Measurements from ENCODE around the gene SCN1A. TPM values are rescaled to one million over a fixed set of nuclear protein-coding genes. Genes with fewer than 3 reads are reported as not detected.

The SCN1A gene
- total RNA-seq, 2 donors from 2014 or later: 0.05 TPM; not detected in 1

DNA sequence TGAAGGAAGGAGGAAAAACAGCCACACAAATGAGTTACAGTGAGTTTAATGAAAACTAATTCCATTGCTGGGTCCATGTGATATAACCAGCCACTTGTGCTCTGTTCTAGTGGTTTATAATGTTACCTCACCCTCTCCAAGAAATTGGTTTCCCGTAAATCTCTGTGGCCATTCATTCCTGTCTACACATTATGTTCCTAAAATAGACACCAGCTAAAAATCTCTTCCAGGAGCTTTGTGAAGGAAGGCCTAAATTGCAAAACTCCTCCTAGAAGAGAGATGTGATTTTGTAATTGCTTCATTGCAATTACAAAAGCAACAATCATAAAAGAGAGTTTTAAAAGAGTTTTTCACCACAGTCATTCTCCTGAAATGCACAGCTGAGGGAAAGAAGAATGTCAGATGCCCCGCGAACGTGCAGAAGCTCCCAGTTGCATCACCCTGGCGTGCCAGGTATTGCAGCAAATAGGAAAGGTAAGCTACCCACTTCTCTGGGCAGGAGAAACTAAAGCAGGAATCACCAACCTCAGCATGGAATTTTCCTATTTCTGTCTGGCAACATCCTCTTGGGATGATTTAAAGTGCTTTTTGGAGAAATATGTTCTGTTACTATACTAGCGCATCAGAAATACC, 1.7 kb downstream of the SCN1A start:
- Histone ChIP-seq H3K4me3 (no peak overlapping the region), H3K9me3 (no peaks in the 10 kb centered on the region), H3K9ac (ENCODE audit: low read depth in 2 of 2, low read length in 2 of 2) (no peak overlapping the region), H3K27ac (no peak overlapping the region), H3K27me3 (no peaks in the 10 kb centered on the region), H3K36me3 (no peaks in the 10 kb centered on the region), H3K4me1 (no peaks in the 10 kb centered on the region)
- intact Hi-C loops (cut with DNase I): loop anchor here (5.0 kb wide), 1 partner anchor 169 kb away; no protein-coding TSS in a partner anchor
- DNase-seq: no peak
- TF ChIP-seq, protein P1, sequence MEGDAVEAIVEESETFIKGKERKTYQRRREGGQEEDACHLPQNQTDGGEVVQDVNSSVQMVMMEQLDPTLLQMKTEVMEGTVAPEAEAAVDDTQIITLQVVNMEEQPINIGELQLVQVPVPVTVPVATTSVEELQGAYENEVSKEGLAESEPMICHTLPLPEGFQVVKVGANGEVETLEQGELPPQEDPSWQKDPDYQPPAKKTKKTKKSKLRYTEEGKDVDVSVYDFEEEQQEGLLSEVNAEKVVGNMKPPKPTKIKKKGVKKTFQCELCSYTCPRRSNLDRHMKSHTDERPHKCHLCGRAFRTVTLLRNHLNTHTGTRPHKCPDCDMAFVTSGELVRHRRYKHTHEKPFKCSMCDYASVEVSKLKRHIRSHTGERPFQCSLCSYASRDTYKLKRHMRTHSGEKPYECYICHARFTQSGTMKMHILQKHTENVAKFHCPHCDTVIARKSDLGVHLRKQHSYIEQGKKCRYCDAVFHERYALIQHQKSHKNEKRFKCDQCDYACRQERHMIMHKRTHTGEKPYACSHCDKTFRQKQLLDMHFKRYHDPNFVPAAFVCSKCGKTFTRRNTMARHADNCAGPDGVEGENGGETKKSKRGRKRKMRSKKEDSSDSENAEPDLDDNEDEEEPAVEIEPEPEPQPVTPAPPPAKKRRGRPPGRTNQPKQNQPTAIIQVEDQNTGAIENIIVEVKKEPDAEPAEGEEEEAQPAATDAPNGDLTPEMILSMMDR (IDR thresholded peaks at IDR 0.05): no peak

- intact Hi-C loops (cut with DNase I): loop anchor here (5.0 kb wide), 1 partner anchor 168 kb away; no protein-coding TSS in a partner anchor
- no peak overlapping the region for H3K27ac ChIP-seq
Measured at GRCh38 chr2:166125557-166125956, 2.3 kb downstream of the SCN1A start.

DNA sequence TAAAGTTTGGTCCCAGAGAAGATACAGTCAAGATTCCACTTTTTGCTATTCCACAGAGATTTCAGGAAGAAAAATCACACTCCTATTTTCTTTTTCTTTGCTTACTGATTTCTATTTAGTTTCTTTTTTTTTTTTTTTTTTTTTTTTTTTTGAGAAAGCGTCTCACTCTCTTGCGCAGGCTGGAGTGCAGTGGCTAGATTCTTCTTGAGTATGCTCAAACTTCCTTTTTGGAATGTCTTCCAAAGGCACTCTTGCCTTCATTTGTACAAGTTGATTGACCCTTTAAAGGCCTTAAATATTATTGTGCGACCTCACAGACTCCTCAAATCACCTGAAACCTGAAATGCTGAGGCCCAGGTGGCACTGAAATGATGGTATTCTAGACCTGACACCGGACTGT, 9.6 kb downstream of the SCN1A start:
- Histone ChIP-seq H3K4me3 (no peak overlapping the region), H3K27me3 (no peaks in the 10 kb centered on the region), H3K4me1 (no peaks in the 10 kb centered on the region), H3K36me3 (no peaks in the 10 kb centered on the region), H3K9me3 (no peaks in the 10 kb centered on the region), H3K27ac (no peak overlapping the region), H3K9ac (ENCODE audit: low read depth in 2 of 2, low read length in 2 of 2) (no peak overlapping the region)
- TF ChIP-seq, protein P1 (IDR thresholded peaks at IDR 0.05): no peak
- intact Hi-C loops (cut with DNase I): no loop called here
- DNase-seq: no peak

More at GRCh38 chr2:166125557-166125956, 2.3 kb downstream of the SCN1A start:
- no peaks in the 10 kb centered on the region for H3K27me3 ChIP-seq
- no peak overlapping the region for H3K9ac ChIP-seq (ENCODE audit: low read depth in 2 of 2, low read length in 2 of 2)
- H3K4me3 ChIP-seq: no peak overlapping the region
- DNase-seq: no peak
- H3K4me1 ChIP-seq: no peaks in the 10 kb centered on the region
- no peaks in the 10 kb centered on the region for H3K9me3 ChIP-seq
- no peaks in the 10 kb centered on the region for H3K36me3 ChIP-seq
- TF ChIP-seq, protein P1 (IDR thresholded peaks at IDR 0.05): no peak

DNA sequence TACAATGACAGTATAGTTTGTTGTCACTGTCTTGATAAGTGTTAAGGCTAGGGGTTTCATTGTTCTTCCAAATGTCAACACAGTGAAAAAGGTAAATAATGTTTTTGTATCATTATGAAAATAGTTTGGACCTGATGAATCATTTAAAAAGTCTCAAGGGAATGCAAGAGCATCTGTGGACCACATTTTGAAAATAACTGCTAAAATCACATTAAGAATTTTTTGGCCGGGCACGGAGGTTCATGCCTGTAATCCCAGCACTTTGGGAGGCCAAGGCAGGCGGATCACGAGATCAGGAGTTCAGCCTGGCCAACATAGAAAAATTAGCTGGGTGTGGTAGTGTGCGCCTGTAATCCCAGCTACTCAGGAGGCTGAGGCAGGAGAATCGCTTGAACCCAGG, 10.3 kb downstream of the SCN1A start:
- intact Hi-C loops (cut with DNase I): no loop called here
- Histone ChIP-seq H3K36me3 (no peaks in the 10 kb centered on the region), H3K9ac (ENCODE audit: low read depth in 2 of 2, low read length in 2 of 2) (no peak overlapping the region), H3K4me1 (no peaks in the 10 kb centered on the region), H3K4me3 (no peak overlapping the region), H3K27me3 (no peaks in the 10 kb centered on the region), H3K9me3 (no peaks in the 10 kb centered on the region), H3K27ac (no peak overlapping the region)
- no peak for DNase-seq
- TF ChIP-seq, protein P1 (IDR thresholded peaks at IDR 0.05): no peak

GRCh38 chr2:166115589-166115988, 12.2 kb downstream of the SCN1A start:
- TF ChIP-seq, protein P1 (IDR thresholded peaks at IDR 0.05): no peak
- intact Hi-C loops (cut with DNase I): no loop called here
- no peak overlapping the region for H3K27ac ChIP-seq
- no peak overlapping the region for H3K9ac ChIP-seq (ENCODE audit: low read depth in 2 of 2, low read length in 2 of 2)
- H3K4me1 ChIP-seq: no peaks in the 10 kb centered on the region
- no peaks in the 10 kb centered on the region for H3K36me3 ChIP-seq
- H3K4me3 ChIP-seq: no peak overlapping the region
- H3K9me3 ChIP-seq: no peaks in the 10 kb centered on the region
- no peak for DNase-seq
- no peaks in the 10 kb centered on the region for H3K27me3 ChIP-seq

Data from colonic mucosa (tissue), 4 donors.